A549 treated with AZD2906 at 1 μM for 4 hours (cell line): ENCODE data around the gene MFAP3L. TPM values are rescaled to one million over a fixed set of nuclear protein-coding genes. Genes with fewer than 3 reads are reported as not detected.

Experiments used
- total RNA-seq: library from RNA; stranded (reverse); fragments of 200-300 nt; extraction: Qiagen RNA extraction; gene quantifications from 5 replicates; pipeline ENCODE4 v1.2.3, GENCODE V29; 2022

The MFAP3L gene
- 3.3 to 4.8 TPM (median 3.9 TPM) in 5 replicates for total RNA-seq

DNA sequence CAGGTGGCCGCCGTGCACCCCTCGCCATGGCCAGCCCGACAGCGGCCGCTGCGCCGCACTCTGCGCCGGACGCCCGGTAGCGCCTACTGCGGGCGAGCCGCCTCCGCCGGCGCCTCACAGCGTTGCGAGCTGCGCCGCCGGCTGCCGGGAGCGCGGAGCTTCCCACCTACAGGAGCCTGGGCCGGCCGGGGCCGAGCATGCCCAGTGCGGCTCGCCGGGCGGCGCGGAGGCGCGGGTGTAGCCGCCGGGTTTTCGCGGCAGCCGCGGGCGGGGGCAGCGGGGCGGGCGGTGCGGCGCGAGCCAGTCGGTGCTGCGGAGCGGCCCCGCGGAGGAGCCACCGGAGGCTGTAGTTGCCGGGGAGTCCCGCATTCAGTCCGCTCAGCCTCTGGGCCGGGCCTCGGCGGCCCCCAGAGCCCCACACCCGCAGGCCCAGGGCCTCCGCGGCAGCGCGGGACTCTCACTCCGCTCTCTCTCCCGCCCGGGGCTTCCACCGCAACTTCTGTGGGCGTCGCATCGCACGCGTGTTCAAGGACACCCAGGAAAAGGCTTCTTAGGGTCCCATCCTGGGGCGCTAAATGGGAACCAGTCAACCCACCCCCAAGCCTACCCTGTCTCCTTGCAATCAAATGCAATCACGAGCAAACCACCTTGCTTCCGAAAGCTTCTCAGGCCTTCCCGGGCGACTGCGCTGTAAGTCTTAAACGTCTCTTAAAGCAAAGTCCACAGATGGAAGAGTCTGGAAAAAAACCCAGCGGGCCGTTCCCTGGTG lies at the start of gene MFAP3L:
TSS of gene MFAP3L (minus strand) at position 143 of the 769 bp plus-strand sequence. CDS start 20,518 bp downstream, outside the sequence.

Other genes starting within 250 kb of the MFAP3L start
- gene AADAT, start 63.6 kb upstream of the MFAP3L start, total RNA-seq: 7.6 to 8.8 TPM (median 7.7 TPM) in 5 replicates